AG04450 (cell line): ENCODE measurements around the gene ULBP2. TPM values are rescaled to one million over a fixed set of nuclear protein-coding genes. Genes with fewer than 3 reads are reported as not detected.

Experiments used
- CTCF ChIA-PET: fragments of 300-600, 350-600 bp; formaldehyde crosslinking; extraction: SDS; loops from one replicate; lab custom pipeline; 2022; ENCODE audit warnings: antibody characterized with exemption, inconsistent platforms; lab: Charles Lee
- POLR2A ChIA-PET: fragments of 350-600 bp; formaldehyde crosslinking; extraction: SDS; loops from one replicate; lab custom pipeline; 2021; ENCODE audit warnings: antibody characterized with exemption, inconsistent platforms; lab: Yijun Ruan, JAX
- DNase-seq: peaks from one replicate; pipeline ENCODE4 v3.0.0-alpha.2; 2011; ENCODE audit warnings: low read depth, low spot score
- H3K27ac ChIP-seq: one replicate; pipeline ENCODE4 v1.5.1; 2012; ENCODE audit warnings: low read depth, low read length, control low read depth
- H3K27me3 ChIP-seq: one replicate; pipeline ENCODE4 v1.6.0; 2012; ENCODE audit warnings: low read length; ENCODE audit not compliant: control insufficient read depth, insufficient read depth
- H3K4me3 ChIP-seq: 2 replicates; pipeline ENCODE4 v1.5.1; 2011; ENCODE audit warnings: mild to moderate bottlenecking, low read depth, low read length, control low read depth
- H3K9me3 ChIP-seq: 2 replicates; pipeline ENCODE4 v1.5.1; 2012; ENCODE audit warnings: low read length; ENCODE audit not compliant: control insufficient read depth, insufficient read depth
- CTCF ChIP-seq: IDR thresholded peaks from 2 replicates; pipeline ENCODE4 v1.5.1; 2011; ENCODE audit warnings: low read depth, low read length, control low read depth, inconsistent platforms
- polyA plus RNA-seq: library from polyadenylated mRNA; depleted of rRNA; stranded (reverse); fragments of >200 nt; gene quantifications from 2 replicates; pipeline ENCODE4 v1.2.3, GENCODE V29; 2011

Gene ULBP2
- polyA plus RNA-seq, 1 experiment, result 7.9 TPM

GRCh38 chr6:149983145-149983544, 41.3 kb downstream of the ULBP2 start:
- TF ChIP-seq CTCF, result no peak
- CTCF ChIA-PET, result no interaction called here
- Histone ChIP-seq H3K9me3 (peaks cover 3% of the 10 kb centered on the region), H3K4me3 (no peak overlapping the region), H3K27me3 (peaks cover 71% of the 10 kb centered on the region), H3K27ac (no peak overlapping the region)
- no peak for DNase-seq
- POLR2A ChIA-PET, result interaction anchor here (0.5 to 0.6 kb wide), 2 partner anchors 926 to 1265 kb away, joined by 4 to 7 read pairs; no protein-coding TSS in a partner anchor

- POLR2A ChIA-PET, result interaction anchor here (0.8 kb wide), 1 partner anchor 757 kb away, joined by 8 read pairs; no protein-coding TSS in a partner anchor
- no peak for DNase-seq
Measured at GRCh38 chr6:149984773-149985172, 43.0 kb downstream of the ULBP2 start.

GRCh38 chr6:149985481-149985937, 43.7 kb downstream of the ULBP2 start:
- H3K27me3 ChIP-seq, result peaks cover 82% of the 10 kb centered on the region
- no peak overlapping the region for H3K4me3 ChIP-seq
- POLR2A ChIA-PET, result no interaction called here
- CTCF ChIA-PET, result no interaction called here
- H3K9me3 ChIP-seq, result peaks cover 11% of the 10 kb centered on the region
- DNase-seq, result no peak
- no peak overlapping the region for H3K27ac ChIP-seq
- no peak for TF ChIP-seq CTCF

More at GRCh38 chr6:149984773-149985172, 43.0 kb downstream of the ULBP2 start:
- Histone ChIP-seq H3K27me3 (peaks cover 75% of the 10 kb centered on the region), H3K4me3 (no peak overlapping the region), H3K27ac (no peak overlapping the region), H3K9me3 (peaks cover 11% of the 10 kb centered on the region)
- CTCF ChIA-PET, result no interaction called here
- TF ChIP-seq CTCF, result no peak

- TF ChIP-seq CTCF, result no peak
- DNase-seq, result no peak
- Histone ChIP-seq H3K27ac (no peak overlapping the region), H3K27me3 (peaks cover 89% of the 10 kb centered on the region), H3K9me3 (peaks cover 11% of the 10 kb centered on the region), H3K4me3 (no peak overlapping the region)
- CTCF ChIA-PET, result interaction anchor here (1.0 kb wide), 1 partner anchor 408 kb away, joined by 3 read pairs; no protein-coding TSS in a partner anchor
- POLR2A ChIA-PET, result no interaction called here
Measured at GRCh38 chr6:149987602-149988107, 45.8 kb downstream of the ULBP2 start.

GRCh38 chr6:149988550-149989346, 46.9 kb downstream of the ULBP2 start:
- Histone ChIP-seq H3K27ac (no peak overlapping the region), H3K9me3 (peaks cover 11% of the 10 kb centered on the region), H3K4me3 (no peak overlapping the region), H3K27me3 (peaks cover 86% of the 10 kb centered on the region)
- DNase-seq, result no peak
- no peak for TF ChIP-seq CTCF
- ChIA-PET CTCF (interaction anchor here (1.0 kb wide), 1 partner anchor 406 kb away, joined by 3 read pairs; no protein-coding TSS in a partner anchor), POLR2A (no interaction called here)
